Mucosa of descending colon (tissue), 3 donors: ENCODE measurements around the gene MTR. TPM values are rescaled to one million over a fixed set of nuclear protein-coding genes. Genes with fewer than 3 reads are reported as not detected.
A peak's percentile ranks its signal among the peaks of the same experiment; 100 is the strongest.

Experiments
- ATAC-seq: fragments of 200-7000 bp; cut with Tn5 transposase; one replicate; pipeline ENCODE4 v1.9.1; 2020; ENCODE audit warnings: mild to moderate bottlenecking, moderate library complexity
- DNase-seq, 3 donors: peaks; one replicate each; pipeline ENCODE4 v3.0.0-alpha.2; 2020
- H3K36me3 ChIP-seq: fragments of 200-600 bp; one replicate; pipeline ENCODE4 v1.8.0; 2021; ENCODE audit warnings: low read depth, mild to moderate bottlenecking
- H3K4me1 ChIP-seq: fragments of 200-600 bp; one replicate; pipeline ENCODE4 v1.8.0; 2021; ENCODE audit warnings: low read depth, mild to moderate bottlenecking
- H3K4me3 ChIP-seq: fragments of 200-600 bp; one replicate; pipeline ENCODE4 v1.8.0; 2021; ENCODE audit warnings: mild to moderate bottlenecking
- H3K9me3 ChIP-seq: fragments of 200-600 bp; one replicate; pipeline ENCODE4 v1.8.0; 2021; ENCODE audit warnings: mild to moderate bottlenecking
- intact Hi-C, 2 donors: fragments of 100-400 bp; cut with DNase I in 1 of 2; cut with micrococcal nuclease in 1 of 2; formaldehyde crosslinking; loops; one replicate each; pipeline versions ENCODE4 v1.11.0 to v1.11.1; 2022; cut with DNase I, micrococcal nuclease
- total RNA-seq, 3 donors: library from RNA; stranded (reverse); fragmentation: NEBNext Ultra II Directional in 2 of 3; extraction: Animal tissue kit (Norgen Biotek cat#: 25700) in 2 of 3; gene quantifications; one replicate each; pipeline versions ENCODE4 v1.2.1 to v1.2.4, GENCODE V29; 2021 to 2023
- TF ChIP-seq, protein P1 (sequence below): fragments of 200-600 bp; IDR thresholded peaks from one replicate; pipeline ENCODE4 v1.8.0; 2022; ENCODE audit warnings: antibody characterized with exemption, mild to moderate bottlenecking
- donor health status: DM: no; HTN: no; CAD: no; lungs with moderate emphysema.
- donor health status: DM: no; HTN: no; CAD: no.
- donor health status: DM: no; HTN: yes; CAD: no.

Gene MTR
- total RNA-seq, 3 donors from 2014 or later, result 21.7 to 41.1 (median 23.5) TPM

DNA sequence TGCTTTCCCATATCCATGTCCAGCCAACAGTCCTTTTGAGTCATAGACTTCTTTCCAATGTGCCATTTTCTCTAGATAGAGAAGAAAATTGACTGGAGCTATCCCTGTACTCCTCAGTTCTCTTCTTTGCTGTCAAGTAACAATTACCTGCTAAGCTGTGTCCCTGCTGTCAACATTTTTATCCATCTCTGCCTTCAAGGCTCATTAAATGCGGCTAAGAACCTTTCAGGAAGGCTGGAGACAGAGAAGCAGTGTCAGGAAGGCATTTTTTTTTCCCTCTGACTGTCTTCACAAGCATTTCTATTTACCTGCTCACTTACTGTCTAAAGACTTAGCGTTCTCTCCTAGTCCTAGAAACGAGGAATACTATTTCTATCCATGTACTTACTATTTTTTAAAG lies 69.1 kb downstream of the MTR start:
- no peak for DNase-seq
- H3K36me3 ChIP-seq, result no peaks in the 10 kb centered on the region
- TF ChIP-seq, protein P1, sequence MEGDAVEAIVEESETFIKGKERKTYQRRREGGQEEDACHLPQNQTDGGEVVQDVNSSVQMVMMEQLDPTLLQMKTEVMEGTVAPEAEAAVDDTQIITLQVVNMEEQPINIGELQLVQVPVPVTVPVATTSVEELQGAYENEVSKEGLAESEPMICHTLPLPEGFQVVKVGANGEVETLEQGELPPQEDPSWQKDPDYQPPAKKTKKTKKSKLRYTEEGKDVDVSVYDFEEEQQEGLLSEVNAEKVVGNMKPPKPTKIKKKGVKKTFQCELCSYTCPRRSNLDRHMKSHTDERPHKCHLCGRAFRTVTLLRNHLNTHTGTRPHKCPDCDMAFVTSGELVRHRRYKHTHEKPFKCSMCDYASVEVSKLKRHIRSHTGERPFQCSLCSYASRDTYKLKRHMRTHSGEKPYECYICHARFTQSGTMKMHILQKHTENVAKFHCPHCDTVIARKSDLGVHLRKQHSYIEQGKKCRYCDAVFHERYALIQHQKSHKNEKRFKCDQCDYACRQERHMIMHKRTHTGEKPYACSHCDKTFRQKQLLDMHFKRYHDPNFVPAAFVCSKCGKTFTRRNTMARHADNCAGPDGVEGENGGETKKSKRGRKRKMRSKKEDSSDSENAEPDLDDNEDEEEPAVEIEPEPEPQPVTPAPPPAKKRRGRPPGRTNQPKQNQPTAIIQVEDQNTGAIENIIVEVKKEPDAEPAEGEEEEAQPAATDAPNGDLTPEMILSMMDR, result no peak
- ATAC-seq, result no peak
- H3K4me3 ChIP-seq, result no peak overlapping the region
- H3K4me1 ChIP-seq, result no peaks in the 10 kb centered on the region
- intact Hi-C loops, result loop anchor here in 1 of 2 donors (10.0 kb wide), 1 partner anchor 759 kb away; no protein-coding TSS in a partner anchor
- H3K9me3 ChIP-seq, result no peaks in the 10 kb centered on the region

DNA sequence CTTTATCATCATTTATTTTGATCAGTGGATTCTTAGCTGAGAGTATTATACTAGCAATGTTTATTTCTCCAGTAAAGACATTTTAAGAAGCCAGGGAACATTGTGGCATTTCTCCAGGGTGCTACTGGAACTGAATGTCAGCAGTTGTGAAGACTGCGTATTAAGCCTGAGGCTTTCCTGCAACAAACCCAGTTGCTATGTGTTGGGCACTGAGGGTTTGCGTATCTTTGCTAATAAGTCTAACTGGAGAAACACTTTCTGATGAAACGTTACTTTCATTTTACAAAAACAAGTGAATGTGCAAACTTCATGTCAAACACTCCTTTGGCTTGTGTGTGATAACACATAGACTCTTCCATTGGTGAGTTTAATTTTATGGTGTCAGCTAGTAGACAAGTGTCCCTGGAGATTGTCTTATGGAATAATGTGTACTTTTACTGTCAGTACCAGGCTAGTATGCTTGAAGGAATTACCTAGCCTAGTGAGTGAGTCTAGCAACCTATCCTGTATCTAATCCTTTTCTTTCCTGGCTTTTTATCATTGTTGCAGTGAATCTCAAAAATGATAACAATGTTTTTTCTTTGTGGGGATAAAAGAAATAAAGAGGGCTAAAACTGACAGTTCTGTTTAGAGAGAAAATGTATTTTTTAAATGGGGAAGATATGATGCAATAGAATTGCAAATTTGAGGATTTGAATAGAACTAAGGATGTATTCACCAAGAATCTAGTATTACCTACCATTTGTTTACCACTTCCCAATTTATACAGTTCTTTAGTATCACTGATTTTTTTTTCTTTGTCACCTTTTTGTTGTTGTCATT lies 70.1 kb downstream of the MTR start:
- H3K9me3 ChIP-seq, result no peaks in the 10 kb centered on the region
- no peak overlapping the region for H3K4me3 ChIP-seq
- no peak for ATAC-seq
- no peaks in the 10 kb centered on the region for H3K4me1 ChIP-seq
- H3K36me3 ChIP-seq, result no peaks in the 10 kb centered on the region
- no peak for DNase-seq
- intact Hi-C loops, result loop anchor here in 1 of 2 donors (10.0 kb wide), 1 partner anchor 760 kb away; no protein-coding TSS in a partner anchor
- TF ChIP-seq, protein P1, result no peak

DNA sequence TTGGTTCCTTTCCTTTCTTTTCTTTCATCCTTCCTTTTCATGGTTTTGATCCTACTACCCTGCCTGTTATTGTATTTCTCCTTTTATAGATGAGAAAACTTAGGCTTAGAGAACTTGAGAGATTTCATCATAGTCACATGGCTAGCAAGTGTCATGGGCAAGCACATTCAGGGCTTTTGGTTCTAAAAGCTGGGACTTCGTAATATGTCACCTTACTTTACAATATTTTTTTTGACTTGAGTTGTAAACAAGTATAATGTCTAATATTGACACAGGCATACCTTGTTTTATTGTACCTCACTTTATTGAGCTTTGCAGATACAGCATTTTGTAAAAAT lies 70.7 kb downstream of the MTR start:
- H3K4me3 ChIP-seq, result no peak overlapping the region
- H3K4me1 ChIP-seq, result no peaks in the 10 kb centered on the region
- TF ChIP-seq, protein P1, result no peak
- no peaks in the 10 kb centered on the region for H3K9me3 ChIP-seq
- no peak for DNase-seq
- H3K36me3 ChIP-seq, result no peaks in the 10 kb centered on the region
- no peak for ATAC-seq
- intact Hi-C loops, result loop anchor here in 1 of 2 donors (10.0 kb wide), 1 partner anchor 761 kb away; no protein-coding TSS in a partner anchor

DNA sequence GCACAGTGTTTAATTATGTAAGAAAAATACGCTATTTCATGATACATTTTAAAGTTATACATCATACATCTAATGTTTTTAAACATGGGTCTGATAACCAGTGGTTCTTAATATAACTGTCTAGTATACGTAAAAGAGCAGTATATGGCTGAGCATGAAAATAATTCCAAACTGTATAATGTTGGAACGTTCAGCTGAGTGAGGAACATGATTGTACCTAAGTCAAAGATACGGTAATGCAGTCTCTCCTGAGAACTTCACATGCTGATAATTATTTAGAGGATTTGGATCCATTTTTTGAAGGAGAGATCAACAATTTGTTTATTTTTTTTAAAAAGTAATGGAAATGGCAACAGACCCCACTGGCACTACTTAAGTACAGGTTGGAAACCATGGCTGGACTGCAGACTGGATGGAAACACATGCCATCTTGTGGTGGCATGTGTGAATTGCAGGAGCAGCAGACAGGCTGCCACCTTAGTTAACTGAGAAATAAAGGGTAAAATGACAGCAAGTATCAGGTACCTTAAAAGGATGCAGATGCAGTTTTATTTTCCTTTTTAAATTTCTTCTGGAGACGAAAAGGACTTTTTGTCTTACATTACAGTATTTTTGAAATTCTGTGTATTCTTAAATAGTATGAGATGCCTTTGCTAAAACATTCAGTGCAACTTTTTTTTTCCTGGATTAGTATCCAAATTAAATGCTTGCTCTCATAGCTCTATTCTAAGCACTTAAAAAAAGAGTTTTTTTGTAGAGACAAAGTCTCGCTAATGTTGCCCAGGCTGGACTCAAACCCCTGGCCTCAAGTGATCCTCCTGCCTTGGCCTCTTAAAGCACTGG lies 73.8 kb downstream of the MTR start:
- no peaks in the 10 kb centered on the region for H3K4me1 ChIP-seq
- ATAC-seq, result peak; percentile 84
- H3K36me3 ChIP-seq, result no peaks in the 10 kb centered on the region
- peak in 1 of 3 donors; percentile 60 for DNase-seq
- no peaks in the 10 kb centered on the region for H3K9me3 ChIP-seq
- intact Hi-C loops, result loop anchor here in 1 of 2 donors (10.0 kb wide), 1 partner anchor 764 kb away; no protein-coding TSS in a partner anchor
- TF ChIP-seq, protein P1, result peak; percentile 86
- H3K4me3 ChIP-seq, result no peak overlapping the region

DNA sequence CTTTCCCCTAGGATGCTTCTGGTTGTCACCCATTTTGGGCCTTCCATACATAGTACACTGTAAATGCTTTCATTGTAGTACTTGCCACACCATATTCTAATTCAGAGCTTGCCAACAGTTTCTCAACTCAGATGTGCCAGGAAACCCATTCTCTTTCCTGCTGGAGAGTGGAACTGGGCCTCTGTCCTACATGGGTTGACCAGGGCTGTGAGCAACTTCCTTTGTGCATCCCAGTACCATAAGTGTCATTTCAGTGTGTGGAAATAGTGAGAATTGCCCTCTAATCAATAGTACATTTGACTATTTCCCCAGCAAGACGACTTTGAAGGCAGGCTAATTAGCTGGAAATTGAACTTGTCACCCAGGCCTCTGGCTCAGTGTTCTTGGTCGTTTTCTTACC lies 74.8 kb downstream of the MTR start:
- Histone ChIP-seq H3K4me1 (no peaks in the 10 kb centered on the region), H3K9me3 (no peaks in the 10 kb centered on the region), H3K36me3 (no peaks in the 10 kb centered on the region), H3K4me3 (no peak overlapping the region)
- intact Hi-C loops, result loop anchor here in 1 of 2 donors (10.0 kb wide), 1 partner anchor 765 kb away; no protein-coding TSS in a partner anchor
- TF ChIP-seq, protein P1, result no peak
- ATAC-seq, result peak; percentile 21
- no peak for DNase-seq
